ENCODE data around the gene FETUB.

The FETUB gene

GRCh38 chr3:186664506-186664905 lies 24.3 kb downstream of the FETUB start:
- DNase-seq (ENCODE audit: extremely low read depth, low read depth): no peak

DNA sequence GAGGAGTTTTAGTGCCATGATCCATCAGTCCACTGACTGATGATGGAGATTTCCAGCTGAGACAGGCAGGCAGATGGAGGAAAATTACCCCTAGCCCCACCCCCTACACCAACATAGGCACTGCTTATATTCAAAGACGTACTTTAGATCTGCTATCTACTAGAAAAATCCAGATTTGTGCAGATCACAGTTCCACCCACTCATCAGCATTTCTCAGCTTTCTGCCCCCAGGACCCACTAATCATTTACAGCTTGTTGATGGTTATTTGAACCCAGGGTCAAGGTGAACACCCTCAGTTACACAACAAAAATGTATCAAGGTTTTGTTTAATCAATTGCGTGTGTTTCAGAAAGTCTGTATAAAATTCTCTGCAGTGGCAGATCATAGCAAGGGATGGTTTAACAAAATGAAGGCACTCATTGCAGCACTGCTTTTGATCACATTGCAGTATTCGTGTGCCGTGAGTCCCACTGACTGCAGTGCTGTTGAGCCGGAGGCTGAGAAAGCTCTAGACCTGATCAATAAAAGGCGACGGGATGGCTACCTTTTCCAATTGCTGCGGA lies 25.5 kb downstream of the FETUB start, which contains the start of gene HRG:
Gene HRG, plus strand, starts transcription at position 390 of the 564 bp plus-strand sequence. Its CDS starts 18 bp downstream, at position 408.
- no peak for TF ChIP-seq CTCF (IDR thresholded peaks at IDR 0.05; ENCODE audit: low read depth, low read length)

More at GRCh38 chr3:186664506-186664905, 24.3 kb downstream of the FETUB start:
- no peak for TF ChIP-seq CTCF (IDR thresholded peaks at IDR 0.05; ENCODE audit: low read depth, low read length)

DNA sequence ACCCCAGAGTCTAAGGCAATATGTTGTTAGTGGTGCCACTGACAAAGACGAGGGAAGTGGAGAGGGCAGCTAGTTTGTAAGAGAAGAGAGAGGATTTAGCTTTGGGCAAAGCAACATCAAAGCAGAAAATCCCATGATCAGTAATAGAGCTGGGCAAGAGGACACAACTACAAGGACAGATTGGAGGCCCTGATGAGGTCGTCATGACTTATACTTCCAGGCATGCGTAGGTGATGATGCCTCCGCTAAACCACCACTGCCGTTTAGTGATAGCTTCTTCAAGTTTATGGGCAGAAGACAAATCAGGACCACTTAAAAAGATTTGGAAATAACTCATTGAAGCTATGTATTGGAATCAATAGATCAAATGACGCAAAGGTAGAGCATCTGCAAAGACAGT lies 28.2 kb downstream of the FETUB start:
- no peak for DNase-seq (ENCODE audit: extremely low read depth, low read depth)
- TF ChIP-seq CTCF (IDR thresholded peaks at IDR 0.05; ENCODE audit: low read depth, low read length): no peak

More for the DNA sequence above, 25.5 kb downstream of the FETUB start, which contains the start of gene HRG:
- DNase-seq (ENCODE audit: extremely low read depth, low read depth): no peak

DNA sequence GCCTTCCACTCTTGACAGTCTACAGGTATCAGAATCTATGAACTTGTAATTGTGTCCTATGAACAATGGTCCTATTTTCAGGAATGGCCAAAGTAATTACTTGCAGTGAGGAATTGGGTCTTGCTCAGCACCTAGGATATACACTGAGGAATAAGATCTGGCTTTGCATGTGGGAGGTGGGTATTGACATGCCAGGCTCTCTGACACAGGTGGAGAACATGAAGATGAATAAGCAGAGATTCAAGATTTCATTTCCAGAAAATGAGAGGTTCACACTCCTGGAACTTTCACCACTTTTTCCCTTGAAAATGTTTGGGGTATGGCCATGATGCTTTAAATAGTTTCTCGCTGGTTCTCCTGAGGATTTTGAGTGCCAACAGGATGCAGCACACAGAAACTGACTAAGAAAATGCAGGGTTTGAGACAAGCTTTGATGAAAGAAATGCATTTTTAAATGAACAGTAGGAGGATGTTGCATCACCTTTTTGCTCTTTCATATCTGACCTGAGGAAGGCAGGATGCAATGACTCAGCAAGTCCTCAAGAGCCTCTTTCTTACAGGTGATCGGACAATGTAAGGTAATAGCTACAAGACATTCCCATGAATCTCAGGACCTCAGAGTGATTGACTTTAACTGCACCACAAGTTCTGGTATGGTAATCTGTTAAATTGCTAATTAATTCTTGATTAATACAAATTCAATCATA lies 29.3 kb downstream of the FETUB start:
- TF ChIP-seq CTCF (IDR thresholded peaks at IDR 0.05; ENCODE audit: low read depth, low read length): no peak
- DNase-seq (ENCODE audit: extremely low read depth, low read depth): no peak

DNA sequence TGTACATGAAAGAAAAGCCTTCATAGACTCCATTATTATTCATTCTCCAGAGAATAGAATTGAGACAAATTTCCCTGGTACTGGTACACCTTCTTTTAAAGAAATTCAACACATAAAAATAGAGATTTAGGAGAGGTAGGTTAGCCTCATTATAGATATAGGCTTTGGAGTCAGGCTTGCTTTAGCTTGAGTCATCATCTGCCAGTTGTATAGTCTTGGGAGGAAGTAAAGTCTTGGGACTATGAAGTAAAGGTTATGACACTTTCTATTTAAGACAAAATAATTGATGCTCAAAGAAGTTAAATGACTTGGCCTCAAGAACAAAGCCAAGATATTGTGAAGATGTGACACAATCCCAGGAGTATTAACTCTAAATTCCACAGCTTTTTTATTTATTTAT lies 30.0 kb downstream of the FETUB start:
- DNase-seq (ENCODE audit: extremely low read depth, low read depth): no peak
- no peak for TF ChIP-seq CTCF (IDR thresholded peaks at IDR 0.05; ENCODE audit: low read depth, low read length)

DNA sequence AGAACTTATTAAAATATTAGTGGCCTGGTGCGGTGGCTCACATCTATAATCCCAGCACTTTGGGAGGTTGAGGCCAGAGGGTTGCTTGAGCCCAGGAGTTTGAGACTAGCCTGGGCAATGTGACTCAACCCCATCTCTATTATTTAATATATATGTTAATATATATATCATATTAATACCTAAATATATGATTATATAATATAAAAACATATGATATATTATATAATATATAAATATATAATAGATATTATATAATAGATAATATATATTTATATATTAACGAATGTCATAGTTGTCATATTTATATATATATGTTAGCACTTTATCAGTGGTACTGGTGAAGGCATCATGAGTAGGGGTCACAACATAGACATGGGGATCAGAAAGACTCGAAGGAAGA lies 30.9 kb downstream of the FETUB start:
- no peak for TF ChIP-seq CTCF (IDR thresholded peaks at IDR 0.05; ENCODE audit: low read depth, low read length)
- no peak for DNase-seq (ENCODE audit: extremely low read depth, low read depth)

- no peak for DNase-seq (ENCODE audit: extremely low read depth, low read depth)
- no peak for TF ChIP-seq CTCF (IDR thresholded peaks at IDR 0.05; ENCODE audit: low read depth, low read length)
These were observed 38.4 kb downstream of the FETUB start for GRCh38 chr3:186678604-186679003.
